OCI-LY1 (cell line): ENCODE measurements around the gene VSIG10L2.

Experiments used
- H2AFZ ChIP-seq: fragments of 200-600 bp; sonication (generic), shearing (Covaris generic); 2 replicates; pipeline ENCODE4 v1.6.0; 2014; ENCODE audit warnings: antibody characterized with exemption, mild to moderate bottlenecking, low read length
- H3F3A ChIP-seq: fragments of 200-600 bp; sonication (generic), shearing (Covaris generic); 2 replicates; pipeline ENCODE4 v1.6.0; 2014; ENCODE audit warnings: mild to moderate bottlenecking, antibody characterized with exemption, low read length, moderate library complexity; ENCODE audit not compliant: insufficient read depth
- H3K27ac ChIP-seq: fragments of 200-600 bp; sonication (generic); 2 replicates; pipeline ENCODE4 v1.5.1; 2014; ENCODE audit warnings: low read length, mixed run types, mild to moderate bottlenecking, low read depth; ENCODE audit not compliant: poor library complexity, severe bottlenecking
- H3K27me3 ChIP-seq: fragments of 200-600 bp; sonication (generic); 2 replicates; pipeline ENCODE4 v1.6.0; 2014; ENCODE audit warnings: antibody characterized with exemption, mild to moderate bottlenecking, low read length, moderate library complexity; ENCODE audit not compliant: insufficient read depth
- H3K36me3 ChIP-seq: fragments of 200-600 bp; sonication (generic); 2 replicates; pipeline ENCODE4 v1.6.1; 2014; ENCODE audit warnings: mild to moderate bottlenecking, antibody characterized with exemption, low read length, moderate library complexity, mixed read lengths; ENCODE audit not compliant: insufficient read depth
- H3K4me1 ChIP-seq: fragments of 200-600 bp; sonication (generic); 2 replicates; pipeline ENCODE4 v1.5.1; 2014; ENCODE audit warnings: mild to moderate bottlenecking, low read length, moderate library complexity; ENCODE audit not compliant: insufficient read depth, severe bottlenecking
- H3K4me2 ChIP-seq: fragments of 200-600 bp; sonication (generic), shearing (Covaris generic); 2 replicates; pipeline ENCODE4 v1.6.1; 2014; ENCODE audit warnings: low read length
- H3K4me3 ChIP-seq: fragments of 200-600 bp; sonication (generic); 2 replicates; pipeline ENCODE4 v1.5.1; 2014; ENCODE audit warnings: low read length, low read depth, mild to moderate bottlenecking, mixed read lengths; ENCODE audit not compliant: poor library complexity, severe bottlenecking
- H3K79me2 ChIP-seq: fragments of 200-600 bp; shearing (Covaris generic); 2 replicates; pipeline ENCODE4 v1.6.1; 2016; ENCODE audit warnings: mixed run types, low read length, mixed read lengths; ENCODE audit not compliant: insufficient read depth
- H3K9ac ChIP-seq: fragments of 200-600 bp; sonication (generic), shearing (Covaris generic); 2 replicates; pipeline ENCODE4 v1.6.1; 2014; ENCODE audit warnings: mild to moderate bottlenecking, low read length, mixed read lengths
- H3K9me2 ChIP-seq: fragments of 200-600 bp; sonication (generic), shearing (Covaris generic); 2 replicates; pipeline ENCODE4 v1.6.1; 2014; ENCODE audit warnings: low read depth, mild to moderate bottlenecking, low read length, mixed read lengths
- H3K9me3 ChIP-seq: fragments of 200-600 bp; shearing (Covaris generic); 2 replicates; pipeline ENCODE4 v1.6.1; 2014; ENCODE audit warnings: low read length, mixed read lengths
- H4K20me1 ChIP-seq: fragments of 200-600 bp; sonication (generic), shearing (Covaris generic); 2 replicates; pipeline ENCODE4 v1.6.0; 2016; ENCODE audit warnings: mild to moderate bottlenecking, low read length; ENCODE audit not compliant: insufficient read depth
- EZH2 ChIP-seq: fragments of 200-600 bp; sonication (generic), shearing (Covaris generic); IDR thresholded peaks from 2 replicates; pipeline ENCODE4 v1.8.0; 2017; ENCODE audit warnings: borderline replicate concordance, mixed run types, mild to moderate bottlenecking, antibody characterized with exemption, low read length, moderate library complexity, mixed read lengths
- TF ChIP-seq, protein P1 (sequence below): fragments of 200-600 bp; sonication (generic), shearing (Covaris generic); IDR thresholded peaks from 2 replicates; pipeline ENCODE4 v1.5.1; 2017; ENCODE audit warnings: mild to moderate bottlenecking, antibody characterized with exemption, low read length, moderate library complexity, mixed read lengths

The VSIG10L2 gene

DNA sequence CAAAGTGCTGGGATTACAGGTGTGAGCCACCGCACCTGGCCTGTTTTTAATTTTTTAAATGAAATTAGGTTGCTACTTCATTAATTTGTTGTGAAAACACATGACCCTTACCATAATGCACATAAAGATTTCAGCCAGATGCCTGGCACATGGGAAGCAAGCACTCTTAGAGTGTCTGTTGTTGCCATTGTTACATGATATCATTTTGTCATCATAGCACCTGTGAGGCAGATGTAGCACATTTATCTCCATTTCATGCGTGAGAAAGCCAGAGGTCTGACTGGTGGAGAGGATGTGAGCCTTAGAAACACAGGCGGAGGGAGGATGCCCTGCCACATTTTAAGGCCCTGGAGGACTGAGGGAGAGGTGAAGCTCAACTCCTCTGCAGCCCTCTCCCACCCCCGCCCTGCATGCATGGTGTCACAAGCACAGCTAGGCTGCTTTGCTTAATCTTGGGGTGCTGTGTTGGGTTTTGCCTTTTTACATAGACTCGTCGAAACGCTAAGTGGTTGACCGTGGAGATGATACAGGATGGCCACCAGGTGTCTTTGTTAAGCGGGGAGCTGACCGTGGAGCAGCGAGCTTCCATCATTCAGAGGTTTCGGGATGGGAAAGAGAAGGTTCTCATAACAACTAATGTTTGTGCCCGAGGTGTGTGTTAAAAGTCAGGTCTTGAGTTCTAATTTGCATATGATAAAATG is 27.6 kb upstream of the VSIG10L2 start:
- no peak overlapping the region for H2AFZ ChIP-seq
- no peaks in the 10 kb centered on the region for H3K4me1 ChIP-seq
- no peaks in the 10 kb centered on the region for H4K20me1 ChIP-seq
- H3K4me3 ChIP-seq: no peak overlapping the region
- no peaks in the 10 kb centered on the region for H3K9me2 ChIP-seq
- H3F3A ChIP-seq: no peaks in the 10 kb centered on the region
- H3K36me3 ChIP-seq: no peaks in the 10 kb centered on the region
- no peaks in the 10 kb centered on the region for H3K79me2 ChIP-seq
- no peak overlapping the region for H3K27ac ChIP-seq
- no peaks in the 10 kb centered on the region for H3K27me3 ChIP-seq
- H3K9ac ChIP-seq: no peak overlapping the region
- no peak overlapping the region for H3K4me2 ChIP-seq
- H3K9me3 ChIP-seq: no peaks in the 10 kb centered on the region
- TF ChIP-seq EZH2: no peak
- TF ChIP-seq, protein P1, sequence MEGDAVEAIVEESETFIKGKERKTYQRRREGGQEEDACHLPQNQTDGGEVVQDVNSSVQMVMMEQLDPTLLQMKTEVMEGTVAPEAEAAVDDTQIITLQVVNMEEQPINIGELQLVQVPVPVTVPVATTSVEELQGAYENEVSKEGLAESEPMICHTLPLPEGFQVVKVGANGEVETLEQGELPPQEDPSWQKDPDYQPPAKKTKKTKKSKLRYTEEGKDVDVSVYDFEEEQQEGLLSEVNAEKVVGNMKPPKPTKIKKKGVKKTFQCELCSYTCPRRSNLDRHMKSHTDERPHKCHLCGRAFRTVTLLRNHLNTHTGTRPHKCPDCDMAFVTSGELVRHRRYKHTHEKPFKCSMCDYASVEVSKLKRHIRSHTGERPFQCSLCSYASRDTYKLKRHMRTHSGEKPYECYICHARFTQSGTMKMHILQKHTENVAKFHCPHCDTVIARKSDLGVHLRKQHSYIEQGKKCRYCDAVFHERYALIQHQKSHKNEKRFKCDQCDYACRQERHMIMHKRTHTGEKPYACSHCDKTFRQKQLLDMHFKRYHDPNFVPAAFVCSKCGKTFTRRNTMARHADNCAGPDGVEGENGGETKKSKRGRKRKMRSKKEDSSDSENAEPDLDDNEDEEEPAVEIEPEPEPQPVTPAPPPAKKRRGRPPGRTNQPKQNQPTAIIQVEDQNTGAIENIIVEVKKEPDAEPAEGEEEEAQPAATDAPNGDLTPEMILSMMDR: no peak

- Histone ChIP-seq H3K79me2 (no peaks in the 10 kb centered on the region), H3K9ac (no peak overlapping the region), H3K9me2 (no peaks in the 10 kb centered on the region), H2AFZ (no peak overlapping the region), H3K27me3 (no peaks in the 10 kb centered on the region), H4K20me1 (no peaks in the 10 kb centered on the region), H3K4me3 (no peak overlapping the region), H3K4me2 (no peak overlapping the region), H3K4me1 (no peaks in the 10 kb centered on the region), H3K36me3 (no peaks in the 10 kb centered on the region), H3F3A (no peaks in the 10 kb centered on the region), H3K9me3 (no peaks in the 10 kb centered on the region), H3K27ac (no peak overlapping the region)
- TF ChIP-seq, protein P1: no peak
- no peak for TF ChIP-seq EZH2
These were observed 24.8 kb upstream of the VSIG10L2 start for GRCh38 chr11:125921042-125921441.

DNA sequence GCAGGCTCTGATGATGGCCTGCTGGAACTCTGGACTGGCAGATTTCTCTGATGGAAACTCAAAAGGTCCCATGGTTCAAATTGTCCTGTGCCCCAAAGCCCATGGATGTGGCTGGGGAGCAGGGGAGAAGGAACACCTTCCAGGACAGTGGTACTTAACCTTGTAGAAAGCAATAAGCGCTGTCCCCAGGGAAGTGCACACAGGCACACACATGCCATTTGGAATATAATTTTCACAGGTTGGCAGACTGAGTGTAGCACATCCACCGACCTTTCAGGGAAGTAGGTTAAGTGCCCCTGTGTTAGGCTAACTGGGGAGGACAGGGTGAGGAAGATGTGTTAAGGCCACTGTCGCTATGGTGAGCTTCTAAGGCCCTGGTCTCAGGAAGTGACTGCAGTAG is 23.7 kb upstream of the VSIG10L2 start:
- no peaks in the 10 kb centered on the region for H3K27me3 ChIP-seq
- H3K36me3 ChIP-seq: no peaks in the 10 kb centered on the region
- no peak overlapping the region for H3K4me2 ChIP-seq
- H3F3A ChIP-seq: no peaks in the 10 kb centered on the region
- H3K4me1 ChIP-seq: no peaks in the 10 kb centered on the region
- no peak overlapping the region for H3K9ac ChIP-seq
- no peaks in the 10 kb centered on the region for H3K9me3 ChIP-seq
- TF ChIP-seq, protein P1: no peak
- no peak for TF ChIP-seq EZH2
- H3K4me3 ChIP-seq: no peak overlapping the region
- H3K9me2 ChIP-seq: no peaks in the 10 kb centered on the region
- no peak overlapping the region for H2AFZ ChIP-seq
- H3K79me2 ChIP-seq: no peaks in the 10 kb centered on the region
- H4K20me1 ChIP-seq: no peaks in the 10 kb centered on the region
- H3K27ac ChIP-seq: no peak overlapping the region
